GM18520 (cell line): ENCODE measurements around the gene CD69.
"Not testable (repeated sequence)": the region's sequence is repeated elsewhere in the genome, so short reads cannot be mapped to it uniquely, and the experiment has no call there.

Source experiments
- ATAC-seq: cut with Tn5 transposase; IDR thresholded peaks from one replicate; pipeline ENCODE4 v1.9.1; 2021; ENCODE audit not compliant: unreplicated experiment

CD69 gene

GRCh38 chr12:9724023-9724422 lies 36.7 kb downstream of the CD69 start:
- no peak for ATAC-seq

DNA sequence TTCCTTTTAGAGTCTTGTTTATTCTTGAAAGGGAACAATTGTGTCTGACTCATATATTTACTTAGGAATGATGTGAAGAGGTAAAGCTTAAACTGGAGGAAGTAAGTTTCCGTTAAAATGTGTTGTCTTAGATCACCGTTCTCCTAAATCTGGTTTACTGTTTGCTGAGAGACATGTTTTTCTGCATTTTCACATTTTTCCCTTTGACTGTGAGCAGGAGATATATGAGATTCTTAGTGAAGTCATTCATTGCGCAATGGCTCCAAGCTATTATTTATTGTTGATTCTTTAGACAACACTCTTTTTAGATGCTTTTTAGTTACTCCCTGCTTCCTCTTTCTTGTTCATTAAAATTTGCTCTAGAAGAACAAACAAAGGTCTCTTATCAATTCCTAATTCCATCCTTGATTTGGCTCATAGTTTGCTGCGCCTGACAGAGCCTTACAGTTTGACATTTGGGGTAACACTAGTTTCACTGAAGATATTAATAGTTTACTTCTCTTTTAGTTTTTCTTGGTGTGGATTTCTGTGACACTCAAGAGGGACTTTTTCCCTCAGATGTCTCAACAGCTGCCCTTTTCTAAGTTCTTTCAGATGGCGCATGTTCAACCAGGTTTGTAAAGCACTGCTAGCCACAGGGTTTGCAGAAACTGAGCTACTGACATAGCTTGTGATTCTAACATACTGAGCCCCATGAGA lies 39.2 kb downstream of the CD69 start:
- ATAC-seq, result peak; percentile 32

GRCh38 chr12:9719790-9720189 lies 40.9 kb downstream of the CD69 start:
- ATAC-seq, result no peak

DNA sequence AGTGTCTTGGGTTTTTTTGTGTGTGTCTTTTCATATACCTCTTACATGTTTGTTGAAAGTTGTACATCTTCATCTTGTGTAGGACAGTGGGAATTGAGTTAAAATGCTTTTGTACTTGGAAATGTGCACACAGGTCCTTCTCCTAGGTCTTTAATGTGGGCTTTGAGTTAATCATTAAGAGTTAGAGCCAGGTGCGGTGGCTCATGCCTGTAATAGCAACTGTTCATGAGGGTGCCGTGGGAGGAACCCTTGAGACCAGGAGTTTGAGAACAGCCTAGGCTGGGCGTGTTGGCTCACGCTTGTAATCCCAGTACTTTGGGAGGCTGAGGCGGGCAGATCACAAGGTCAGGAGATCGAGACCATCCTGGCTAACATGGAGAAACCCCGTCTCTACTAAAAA lies 41.7 kb downstream of the CD69 start:
- no peak for ATAC-seq

GRCh38 chr12:9717070-9717925 lies 43.4 kb downstream of the CD69 start:
- ATAC-seq, result no peak

- peak; percentile 36 for ATAC-seq
Measured at GRCh38 chr12:9713032-9713558, 47.6 kb downstream of the CD69 start.

- ATAC-seq, result no peak
Measured at GRCh38 chr12:9711664-9712063, 49.0 kb downstream of the CD69 start.

GRCh38 chr12:9710584-9711375 lies 49.9 kb downstream of the CD69 start:
- no peak for ATAC-seq

DNA sequence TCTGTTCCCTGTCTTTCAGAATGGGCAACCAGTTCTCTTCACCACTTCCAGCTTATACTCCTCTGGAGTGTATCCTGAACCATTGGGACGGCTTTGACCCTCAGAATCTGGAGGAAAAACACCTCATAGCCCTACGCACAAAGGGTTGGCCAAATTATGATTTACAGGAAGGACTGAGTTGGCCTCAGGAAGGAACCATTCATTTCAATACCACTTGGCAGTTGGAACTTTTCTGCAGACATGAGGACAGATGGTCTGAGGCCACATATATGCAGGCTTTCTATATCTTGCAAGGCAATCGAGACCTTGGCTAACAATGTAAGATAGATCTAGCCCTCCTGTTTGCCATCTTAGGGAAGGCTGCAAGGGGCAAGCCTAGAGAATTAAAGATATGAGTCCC lies 51.8 kb downstream of the CD69 start:
- ATAC-seq, result no peak

GRCh38 chr12:9707864-9708808 lies 52.6 kb downstream of the CD69 start:
- ATAC-seq, result no peak

GRCh38 chr12:9707356-9707755 lies 53.3 kb downstream of the CD69 start:
- ATAC-seq, result no peak

- no peak for ATAC-seq
Measured at GRCh38 chr12:9706086-9706685, 54.5 kb downstream of the CD69 start.

- not testable (repeated sequence) for ATAC-seq
Measured at GRCh38 chr12:9704561-9704960, 56.1 kb downstream of the CD69 start.
